Measurements from ENCODE around the gene KPNA6. TPM values are rescaled to one million over a fixed set of nuclear protein-coding genes. Genes with fewer than 3 reads are reported as not detected.

Gene KPNA6
- total and polyA plus RNA-seq, 9 of the 15 experiments (the other 6 are each of a cell fraction or from before 2014, with no cell fraction given), result 20.1 to 54.6 (median 32.2) TPM

DNA sequence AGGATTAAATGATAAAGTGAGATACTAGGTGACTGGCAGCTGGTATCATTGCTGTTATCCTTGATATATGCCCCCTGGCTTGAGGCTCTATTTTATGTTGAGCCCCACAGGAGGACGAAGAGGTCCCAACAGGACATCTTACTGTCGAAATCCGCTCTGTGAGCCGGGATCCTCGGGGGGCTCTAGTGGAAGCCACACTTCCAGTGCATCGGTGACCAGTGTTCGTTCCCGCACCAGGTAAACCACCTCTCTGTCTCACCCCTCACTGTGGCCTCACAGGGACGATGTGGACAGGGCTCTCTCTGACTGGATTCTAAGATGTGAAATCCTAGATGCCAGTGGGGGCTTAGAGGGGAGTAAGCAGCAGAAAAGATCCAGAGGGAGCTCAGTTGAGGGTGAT is 33.0 kb upstream of the KPNA6 start:
- Histone ChIP-seq H2AFZ (ENCODE audit: low read depth, low read length) (no peak overlapping the region), H3K79me2 (ENCODE audit: control insufficient read depth, insufficient read depth, low read length) (peaks cover 21% of the 10 kb centered on the region), H3K4me3 (no peak overlapping the region), H3K9ac (ENCODE audit: insufficient read depth in 1 of 2, low read depth in 2 of 2, low read length in 2 of 2) (no peak overlapping the region; a peak in 1 of 4 replicates), H3K4me1 (replicated peaks in 1 of 2; ENCODE audit: control insufficient read depth in 2 of 2, insufficient read depth in 2 of 2, low read length in 2 of 2) (peaks cover 17 to 20% of the 10 kb centered on the region in 2 experiments), H3K4me2 (ENCODE audit: insufficient read depth, low read length) (no peak overlapping the region), H3K36me3 (ENCODE audit: control insufficient read depth, insufficient read depth, low read length) (peaks cover 37% of the 10 kb centered on the region; the same call in 2 of the 3 replicates), H3K9me1 (ENCODE audit: control insufficient read depth, insufficient read depth, low read length) (peaks cover 4% of the 10 kb centered on the region), H4K20me1 (replicated peaks; ENCODE audit: control insufficient read depth, insufficient read depth, low read length) (no peaks in the 10 kb centered on the region; the same call in 1 of the 2 replicates), H3K9me3 (replicated peaks; ENCODE audit: control insufficient read depth, insufficient read depth, low read depth, low read length) (no peaks in the 10 kb centered on the region), H3K27ac (ENCODE audit: extremely low read depth, low read depth, low read length) (no peak overlapping the region), H3K27me3 (ENCODE audit: control insufficient read depth in 2 of 2, insufficient read depth in 2 of 2, low read length in 2 of 2) (no peaks in the 10 kb centered on the region)
- FAIRE-seq (no peak), ATAC-seq (no peak), DNase-seq (ENCODE audit: extremely low read depth in 1 of 4, low spot score in 3 of 4) (no peak)
- POLR2A ChIA-PET, result interaction anchor here (0.6 to 2.7 kb wide), 7 partner anchors 12 to 126 kb away, joined by 3 to 17 read pairs (median 4); partner anchors contain the start of gene CCDC28B
- in situ Hi-C loops (cut with MboI) (no loop called here), intact Hi-C loops (cut with micrococcal nuclease) (no loop called here)
- CTCF ChIA-PET (ENCODE audit: low intra/inter-chr PET ratio), result no interaction called here
- WGBS (ENCODE audit: insufficient coverage, low coverage, missing lambda C conversion rate), result 90% methylated on average over 9 of the region's 9 CpGs
- TF ChIP-seq TFE3 (CRISPR knock-in tag; IDR thresholded peaks at IDR 0.05), result no peak
- TF ChIP-seq IRF2 (CRISPR knock-in tag; IDR thresholded peaks at IDR 0.05), result no peak
- no peak for TF ChIP-seq ELF1 (tag; IDR thresholded peaks at IDR 0.05)
- TF ChIP-seq ETV1 (tag; conservative IDR thresholded peaks at IDR 0.05; ENCODE audit: low read depth), result no peak
- TF ChIP-seq BMI1 (IDR thresholded peaks at IDR 0.05; ENCODE audit: low read length), result no peak
- TF ChIP-seq ZNF639 (CRISPR knock-in tag; conservative IDR thresholded peaks at IDR 0.05 in 1 of 2, IDR thresholded peaks at IDR 0.05 in 1 of 2), result no peak
- TF ChIP-seq U2AF1 (optimal IDR thresholded peaks at IDR 0.05; ENCODE audit: low read depth, low read length), result no peak
- no peak for TF ChIP-seq MIER1 (IDR thresholded peaks at IDR 0.05; ENCODE audit: low read depth)
- no peak for TF ChIP-seq ZNF77 (CRISPR knock-in tag; IDR thresholded peaks at IDR 0.05)
- no peak for TF ChIP-seq GATAD2A (IDR thresholded peaks at IDR 0.05)
- no peak for TF ChIP-seq MECOM (CRISPR knock-in tag; IDR thresholded peaks at IDR 0.05)
- TF ChIP-seq ZFP36 (IDR thresholded peaks at IDR 0.05; ENCODE audit: low read depth, low read length, partially characterized antibody), result no peak
- TF ChIP-seq TSHZ1 (CRISPR knock-in tag; IDR thresholded peaks at IDR 0.05), result no peak
- TF ChIP-seq E2F1 (CRISPR knock-in tag; IDR thresholded peaks at IDR 0.05), result no peak
- TF ChIP-seq SLC30A9 (CRISPR knock-in tag; IDR thresholded peaks at IDR 0.05), result no peak
- TF ChIP-seq SUPT5H (IDR thresholded peaks at IDR 0.05), result no peak
- BruUV-seq (replicated peaks), result no TSS peak
